HFFc6 (cell line): ENCODE results near the gene TBC1D22B. TPM values are rescaled to one million over a fixed set of nuclear protein-coding genes. Genes with fewer than 3 reads are reported as not detected.
"Not testable (repeated sequence)": the region's sequence is repeated elsewhere in the genome, so short reads cannot be mapped to it uniquely, and the experiment has no call there.

Experiments used
- DNase-seq: peaks from one replicate; pipeline ENCODE4 v3.0.0-alpha.2; 2018
- H3K27ac Mint-ChIP-seq: 2 replicates; pipeline ENCODE4 v1.8.0; 2020; ENCODE audit warnings: mild to moderate bottlenecking, mixed read lengths
- H3K27me3 Mint-ChIP-seq: 2 replicates; pipeline ENCODE4 v1.8.0; 2021; ENCODE audit warnings: mild to moderate bottlenecking, moderate library complexity, mixed read lengths; ENCODE audit not compliant: insufficient read depth
- H3K36me3 Mint-ChIP-seq: 2 replicates; pipeline ENCODE4 v1.8.0; 2021; ENCODE audit warnings: low read depth, mixed read lengths
- H3K4me1 Mint-ChIP-seq: 2 replicates; pipeline ENCODE4 v1.8.0; 2020; ENCODE audit warnings: low read depth, mixed read lengths
- H3K4me3 Mint-ChIP-seq: 2 replicates; pipeline ENCODE4 v1.8.0; 2020; ENCODE audit warnings: mild to moderate bottlenecking, moderate library complexity, mixed read lengths
- H3K9me3 Mint-ChIP-seq: 2 replicates; pipeline ENCODE4 v1.8.0; 2020; ENCODE audit warnings: mild to moderate bottlenecking, mixed read lengths
- CTCF ChIP-seq: fragments of 200-600 bp; sonication (generic); IDR thresholded peaks from 2 replicates; pipeline ENCODE4 v1.5.0; 2021; ENCODE audit warnings: antibody characterized with exemption, mild to moderate bottlenecking
- total RNA-seq, 6 experiments: library from RNA; stranded (reverse); fragmentation: NEBNext Ultra II Directional; extraction: Animal tissue kit (Norgen Biotek cat#: 25700); gene quantifications; 2 replicates in 1 of 6; 3 replicates in 5 of 6; pipeline ENCODE4 v1.2.3, GENCODE V29; 2021

TBC1D22B gene
- total RNA-seq, 6 experiments from 2014 or later: 9.0 to 9.6 (median 9.2) TPM

GRCh38 chr6:37340639-37340943 is 83.0 kb downstream of the TBC1D22B start:
- peak overlapping the region; percentile 47 for H3K27ac Mint-ChIP-seq
- no peak for TF ChIP-seq CTCF
- peaks cover 6% of the 10 kb centered on the region for H3K27me3 Mint-ChIP-seq
- H3K4me1 Mint-ChIP-seq: peaks cover 26% of the 10 kb centered on the region
- H3K9me3 Mint-ChIP-seq: no peaks in the 10 kb centered on the region
- peak; percentile 39 for DNase-seq
- H3K36me3 Mint-ChIP-seq: no peaks in the 10 kb centered on the region; the same call in 1 of the 2 replicates
- H3K4me3 Mint-ChIP-seq: no peak overlapping the region

- H3K9me3 Mint-ChIP-seq: peaks cover 4% of the 10 kb centered on the region; the same call in 1 of the 2 replicates
- no peak overlapping the region for H3K4me3 Mint-ChIP-seq
- TF ChIP-seq CTCF: no peak
- DNase-seq: no peak
- peaks cover 26% of the 10 kb centered on the region for H3K4me1 Mint-ChIP-seq
- H3K27ac Mint-ChIP-seq: no peak overlapping the region
- H3K36me3 Mint-ChIP-seq: no peaks in the 10 kb centered on the region; the same call in 1 of the 2 replicates
- peaks cover 6% of the 10 kb centered on the region for H3K27me3 Mint-ChIP-seq
Measured at GRCh38 chr6:37343248-37343647, 85.7 kb downstream of the TBC1D22B start.

GRCh38 chr6:37344308-37344707 is 86.7 kb downstream of the TBC1D22B start:
- DNase-seq: no peak
- no peak for TF ChIP-seq CTCF
- H3K4me3 Mint-ChIP-seq: no peak overlapping the region
- peaks cover 17% of the 10 kb centered on the region for H3K4me1 Mint-ChIP-seq
- no peak overlapping the region for H3K27ac Mint-ChIP-seq
- no peaks in the 10 kb centered on the region; the same call in 1 of the 2 replicates for H3K36me3 Mint-ChIP-seq
- H3K9me3 Mint-ChIP-seq: peaks cover 4% of the 10 kb centered on the region; the same call in 1 of the 2 replicates
- H3K27me3 Mint-ChIP-seq: peaks cover 9% of the 10 kb centered on the region

GRCh38 chr6:37345804-37346203 is 88.2 kb downstream of the TBC1D22B start:
- not testable (repeated sequence) for H3K27ac Mint-ChIP-seq, DNase-seq, H3K9me3 Mint-ChIP-seq, H3K36me3 Mint-ChIP-seq, H3K4me3 Mint-ChIP-seq, H3K4me1 Mint-ChIP-seq, H3K27me3 Mint-ChIP-seq

- TF ChIP-seq CTCF: no peak
- Mint-ChIP-seq H3K36me3 (no peaks in the 10 kb centered on the region), H3K9me3 (peaks cover 4% of the 10 kb centered on the region; the same call in 1 of the 2 replicates), H3K27me3 (peaks cover 9% of the 10 kb centered on the region), H3K4me3 (no peak overlapping the region), H3K27ac (no peak overlapping the region), H3K4me1 (no peaks in the 10 kb centered on the region; the same call in 1 of the 2 replicates)
- no peak for DNase-seq
Measured at GRCh38 chr6:37347177-37347576, 89.6 kb downstream of the TBC1D22B start.

GRCh38 chr6:37347670-37348111 is 90.1 kb downstream of the TBC1D22B start:
- Mint-ChIP-seq H3K4me3 (no peak overlapping the region), H3K4me1 (no peaks in the 10 kb centered on the region), H3K27ac (no peak overlapping the region), H3K27me3 (peaks cover 9% of the 10 kb centered on the region), H3K9me3 (peaks cover 4% of the 10 kb centered on the region; the same call in 1 of the 2 replicates), H3K36me3 (no peaks in the 10 kb centered on the region)
- TF ChIP-seq CTCF: no peak
- DNase-seq: no peak
